Heart left ventricle (tissue), 16 donors: Measurements from ENCODE around the gene SAV1. TPM values are rescaled to one million over a fixed set of nuclear protein-coding genes. Genes with fewer than 3 reads are reported as not detected.
A peak's percentile ranks its signal among the peaks of the same experiment; 100 is the strongest.

ENCODE experiments used
- ATAC-seq, 4 donors: fragments of 200-7000 bp; cut with Tn5 transposase; one replicate each; pipeline ENCODE4 v1.9.1; 2020 to 2022; ENCODE audit warnings: moderate library complexity in 4 of 4, mild to moderate bottlenecking in 3 of 4, moderate number of reproducible peaks in 1 of 4
- DNase-seq, 5 donors: peaks; one replicate each; pipeline ENCODE4 v3.0.0-alpha.2; 2020
- H3K27ac ChIP-seq, 12 donors: fragments of 200-600 bp; sonication (generic) in 4 of 12; one replicate each; pipeline versions ENCODE4 v1.5.0 to v1.8.0; 2016 to 2022; ENCODE audit warnings: mild to moderate bottlenecking in 2 of 12
- H3K27me3 ChIP-seq, 9 donors: fragments of 200-600 bp; sonication (generic) in 2 of 9; one replicate each; pipeline versions ENCODE4 v1.5.1 to v1.8.0; 2016 to 2022; ENCODE audit warnings: mild to moderate bottlenecking in 3 of 9
- H3K36me3 ChIP-seq, 9 donors: fragments of 200-600 bp; sonication (generic) in 2 of 9; one replicate each; pipeline versions ENCODE4 v1.5.0 to v1.8.0; 2018 to 2022; ENCODE audit warnings: mild to moderate bottlenecking in 2 of 9
- H3K4me1 ChIP-seq, 12 donors: fragments of 200-600 bp; sonication (generic) in 4 of 12; one replicate each; pipeline versions ENCODE4 v1.5.0 to v1.8.0; 2016 to 2022; ENCODE audit warnings: mild to moderate bottlenecking in 3 of 12
- H3K4me3 ChIP-seq, 12 donors: fragments of 200-600 bp; sonication (generic) in 4 of 12; one replicate each; pipeline versions ENCODE4 v1.5.0 to v1.8.0; 2017 to 2022; ENCODE audit warnings: mild to moderate bottlenecking in 9 of 12, moderate library complexity in 4 of 12
- H3K9me3 ChIP-seq, 12 donors: fragments of 200-600 bp; sonication (generic) in 4 of 12; one replicate each; pipeline versions ENCODE4 v1.5.0 to v1.8.0; 2016 to 2022; ENCODE audit warnings: mild to moderate bottlenecking in 1 of 12
- POLR2A ChIP-seq, 2 donors: fragments of 450-650 bp; IDR thresholded peaks; one replicate each; pipeline ENCODE4 v1.6.1; 2017; ENCODE audit warnings: antibody characterized with exemption in 2 of 2, mild to moderate bottlenecking in 2 of 2, moderate library complexity in 2 of 2
- WGBS, 4 donors: extraction: QIAGEN DNeasy Blood & Tissue Kit in 2 of 4; methylation state at CpG; one replicate each; pipeline versions ENCODE4 v1.1.5 to v1.1.7; 2013 to 2018; 5-methylcytosine and 5-hydroxymethylcytosine counted together
- intact Hi-C, 10 donors: fragments of 100-400 bp; cut with DNase I; formaldehyde crosslinking; loops; one replicate each; pipeline versions ENCODE4 v1.11.1 to v1.14.2; 2022
- polyA plus RNA-seq, 2 donors: library from polyadenylated mRNA; stranded (reverse); fragments of 200-250 nt; gene quantifications; one replicate each; pipeline ENCODE4 v1.2.3, GENCODE V29; 2013
- total RNA-seq, 9 donors: library from RNA; depleted of rRNA in 2 of 9; stranded (reverse); fragments of >200 nt in 2 of 9; fragmentation: NEBNext Ultra II Directional in 3 of 9; extraction: Animal tissue kit (Norgen Biotek cat#: 25700) in 3 of 9; gene quantifications; one replicate each; pipeline versions ENCODE4 v1.1.0 to v1.2.4, GENCODE V29; 2016 to 2023
- TF ChIP-seq, protein P1 (sequence below), 12 donors: fragments of 200-600 bp; sonication (generic) in 4 of 12; IDR thresholded peaks; one replicate each; pipeline versions ENCODE4 v1.5.0 to v1.8.0; 2018 to 2022; ENCODE audit warnings: antibody characterized with exemption in 12 of 12, mild to moderate bottlenecking in 5 of 12
- donor health status: ischemic (EF 13 %, LVEDD 7.1; RV severe dilation, severe dysfunction).
- donor health status: healthy with polysubstance abuse.
- donor health status: DM: no; HTN: yes; CAD: no.
- donor health status: DM: no; HTN: no; CAD: no.
- donor health status: ischemic (EF 25% LVEDD 6.9; RV normal size, moderate dysfunction).
- donor health status: ischemic (EF 25% LVEDD 5.7; RV mildly dilated, moderate dysfunction).
- donor health status: healthy.
- donor health status: DM: yes; HTN: yes; CAD: no.
- donor health status: ischemic (EF 35%, LVEDD 5.7; RV mildly dilated, moderate dysfunction).
- donor health status: nonischemic (EF 11% LVEDD 7.7; RV severe dilation, severe dysfunction).
- donor health status: DM: yes; HTN: yes; CAD: no.
- donor health status: PGD.
- donor health status: ischemic (EF 29% LVEDD 5.4; RV normal size, mild dysfunction).
- donor health status: nonischemic (EF 23%, LVEDD 6.1; RV moderate dilation, normal function).

SAV1 gene
- total and polyA plus RNA-seq, 11 donors = 15.2 to 35.3 (median 24.7) TPM

DNA sequence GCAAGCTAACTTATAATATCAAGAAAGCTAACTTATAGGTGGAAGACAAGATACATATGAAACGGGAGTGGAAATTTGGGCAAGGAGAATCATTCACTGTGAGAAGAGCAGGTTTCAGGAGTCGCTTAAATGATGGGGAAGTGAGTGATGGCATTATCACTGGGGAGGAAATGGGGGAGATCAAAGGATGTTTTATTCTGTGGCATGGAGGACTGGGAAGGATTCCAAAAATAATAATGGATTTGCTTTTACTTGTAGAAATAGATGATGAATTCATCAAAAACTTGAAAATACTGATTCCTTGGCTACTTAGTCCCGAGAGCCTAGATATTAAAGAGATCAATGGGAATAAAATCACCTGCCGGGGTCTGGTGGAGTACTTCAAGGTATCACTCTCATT, 47.8 kb downstream of the SAV1 start:
- 71 to 79% (median 73%) methylated on average over 4 of the region's 4 CpGs for WGBS, 4 donors
- intact Hi-C loops = loop anchor here in 5 of 10 donors (1.0 to 10.0 kb wide), 4 partner anchors 92 to 94 kb away; no protein-coding TSS in a partner anchor
- Histone ChIP-seq H3K36me3 (peaks cover 0 to 37% (median 0%) of the 10 kb centered on the region in 9 donors), H3K27ac (no peak overlapping the region), H3K4me1 (no peaks in the 10 kb centered on the region), H3K9me3 (peaks cover 0 to 4% (median 0%) of the 10 kb centered on the region in 12 donors), H3K4me3 (no peak overlapping the region), H3K27me3 (no peaks in the 10 kb centered on the region)
- TF ChIP-seq, protein P1, sequence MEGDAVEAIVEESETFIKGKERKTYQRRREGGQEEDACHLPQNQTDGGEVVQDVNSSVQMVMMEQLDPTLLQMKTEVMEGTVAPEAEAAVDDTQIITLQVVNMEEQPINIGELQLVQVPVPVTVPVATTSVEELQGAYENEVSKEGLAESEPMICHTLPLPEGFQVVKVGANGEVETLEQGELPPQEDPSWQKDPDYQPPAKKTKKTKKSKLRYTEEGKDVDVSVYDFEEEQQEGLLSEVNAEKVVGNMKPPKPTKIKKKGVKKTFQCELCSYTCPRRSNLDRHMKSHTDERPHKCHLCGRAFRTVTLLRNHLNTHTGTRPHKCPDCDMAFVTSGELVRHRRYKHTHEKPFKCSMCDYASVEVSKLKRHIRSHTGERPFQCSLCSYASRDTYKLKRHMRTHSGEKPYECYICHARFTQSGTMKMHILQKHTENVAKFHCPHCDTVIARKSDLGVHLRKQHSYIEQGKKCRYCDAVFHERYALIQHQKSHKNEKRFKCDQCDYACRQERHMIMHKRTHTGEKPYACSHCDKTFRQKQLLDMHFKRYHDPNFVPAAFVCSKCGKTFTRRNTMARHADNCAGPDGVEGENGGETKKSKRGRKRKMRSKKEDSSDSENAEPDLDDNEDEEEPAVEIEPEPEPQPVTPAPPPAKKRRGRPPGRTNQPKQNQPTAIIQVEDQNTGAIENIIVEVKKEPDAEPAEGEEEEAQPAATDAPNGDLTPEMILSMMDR (IDR thresholded peaks at IDR 0.05) = no peak
- TF ChIP-seq POLR2A (IDR thresholded peaks at IDR 0.05) = no peak
- ATAC-seq (no peak), DNase-seq (no peak)

- 76 to 85% (median 80%) methylated on average over 5 of the region's 5 CpGs for WGBS, 4 donors
- intact Hi-C loops = loop anchor here in 9 of 10 donors (1.0 to 10.0 kb wide), 7 partner anchors 93 to 245 kb away; no protein-coding TSS in a partner anchor
- H3K36me3 ChIP-seq = peaks cover 0 to 30% (median 0%) of the 10 kb centered on the region in 9 donors
These were observed 48.5 kb downstream of the SAV1 start for GRCh38 chr14:50619569-50620141.

GRCh38 chr14:50616275-50616674, 51.8 kb downstream of the SAV1 start:
- WGBS, 4 donors = 91 to 99% (median 97%) methylated on average over 2 of the region's 2 CpGs
- H3K27me3 ChIP-seq = no peaks in the 10 kb centered on the region
- DNase-seq (no peak), ATAC-seq (no peak)
- peaks cover 0 to 18% (median 0%) of the 10 kb centered on the region in 9 donors for H3K36me3 ChIP-seq
- no peaks in the 10 kb centered on the region for H3K4me1 ChIP-seq
- TF ChIP-seq POLR2A (IDR thresholded peaks at IDR 0.05) = no peak
- TF ChIP-seq, protein P1 (IDR thresholded peaks at IDR 0.05) = no peak
- peaks cover 0 to 4% (median 0%) of the 10 kb centered on the region in 12 donors for H3K9me3 ChIP-seq
- intact Hi-C loops = loop anchor here in 5 of 10 donors (5.0 to 10.0 kb wide), 4 partner anchors 96 to 249 kb away; no protein-coding TSS in a partner anchor
- no peak overlapping the region for H3K27ac ChIP-seq
- no peak overlapping the region for H3K4me3 ChIP-seq

More at GRCh38 chr14:50619569-50620141, 48.5 kb downstream of the SAV1 start:
- no peak for DNase-seq
- no peaks in the 10 kb centered on the region for H3K27me3 ChIP-seq
- no peaks in the 10 kb centered on the region for H3K4me1 ChIP-seq
- H3K27ac ChIP-seq = no peak overlapping the region
- ATAC-seq = peak in 3 of 4 donors; percentile 32 to 53 (median 41)
- TF ChIP-seq POLR2A (IDR thresholded peaks at IDR 0.05) = no peak
- TF ChIP-seq, protein P1 (IDR thresholded peaks at IDR 0.05) = peak; percentile 46 to 70 (median 58)
- peaks cover 0 to 4% (median 0%) of the 10 kb centered on the region in 12 donors for H3K9me3 ChIP-seq
- H3K4me3 ChIP-seq = no peak overlapping the region

- DNase-seq (no peak), ATAC-seq (no peak)
- peaks cover 0 to 4% (median 0%) of the 10 kb centered on the region in 12 donors for H3K9me3 ChIP-seq
- no peak overlapping the region for H3K4me3 ChIP-seq
- intact Hi-C loops = loop anchor here in 5 of 10 donors (5.0 to 10.0 kb wide), 4 partner anchors 97 to 249 kb away; no protein-coding TSS in a partner anchor
- TF ChIP-seq, protein P1 (IDR thresholded peaks at IDR 0.05) = no peak
- TF ChIP-seq POLR2A (IDR thresholded peaks at IDR 0.05) = no peak
- no peak overlapping the region for H3K27ac ChIP-seq
- peaks cover 0 to 18% (median 0%) of the 10 kb centered on the region in 9 donors for H3K36me3 ChIP-seq
- WGBS, 4 donors = 93 to 95% (median 93%) methylated on average over 2 of the region's 2 CpGs
- no peaks in the 10 kb centered on the region for H3K4me1 ChIP-seq
- no peaks in the 10 kb centered on the region for H3K27me3 ChIP-seq
These were observed 52.6 kb downstream of the SAV1 start for GRCh38 chr14:50615552-50615951.
